Trophoblast cell (in vitro differentiated cells and primary cell): Measurements from ENCODE around the gene ASB7.

ENCODE experiments used
- DNase-seq, 2 donors: peaks; one replicate each; pipeline ENCODE4 v3.0.0-alpha.2; 2016
- H2AFZ ChIP-seq: 2 replicates; pipeline ENCODE4 v1.6.1; 2013; ENCODE audit warnings: low read length, moderate library complexity, mild to moderate bottlenecking; ENCODE audit not compliant: insufficient read depth, poor library complexity
- H2AK5ac ChIP-seq: 2 replicates; pipeline ENCODE4 v1.6.1; 2013; ENCODE audit warnings: mild to moderate bottlenecking, low read length
- H2BK120ac ChIP-seq: 2 replicates; pipeline ENCODE4 v1.6.1; 2013; ENCODE audit warnings: low read length, mild to moderate bottlenecking, moderate library complexity; ENCODE audit not compliant: insufficient read depth, poor library complexity
- H2BK12ac ChIP-seq: 2 replicates; pipeline ENCODE4 v1.6.1; 2013; ENCODE audit warnings: mild to moderate bottlenecking, low read length, moderate library complexity
- H2BK5ac ChIP-seq: 2 replicates; pipeline ENCODE4 v1.6.1; 2013; ENCODE audit warnings: low read length, low read depth, moderate library complexity, mild to moderate bottlenecking; ENCODE audit not compliant: poor library complexity
- H3K14ac ChIP-seq: 2 replicates; pipeline ENCODE4 v1.6.1; 2013; ENCODE audit warnings: mild to moderate bottlenecking, low read length
- H3K18ac ChIP-seq: 2 replicates; pipeline ENCODE4 v1.6.1; 2013; ENCODE audit warnings: mild to moderate bottlenecking, low read length
- H3K23ac ChIP-seq: 2 replicates; pipeline ENCODE4 v1.6.1; 2013; ENCODE audit warnings: low read length
- H3K27ac ChIP-seq: 2 replicates; pipeline ENCODE4 v1.5.1; 2013; ENCODE audit warnings: low read depth, mild to moderate bottlenecking, inconsistent platforms, low read length, moderate library complexity
- H3K27me3 ChIP-seq: 2 replicates; pipeline ENCODE4 v1.6.1; 2013; ENCODE audit warnings: inconsistent platforms, mild to moderate bottlenecking, low read length, moderate library complexity; ENCODE audit not compliant: insufficient read depth
- H3K36me3 ChIP-seq, 2 experiments: 1 replicate in 1 of 2; 2 replicates in 1 of 2; pipeline ENCODE4 v1.6.1; 2013; ENCODE audit warnings: low read length in 2 of 2, mild to moderate bottlenecking in 2 of 2, moderate library complexity in 1 of 2; ENCODE audit not compliant: insufficient read depth in 2 of 2, control insufficient read depth in 1 of 2
- H3K4ac ChIP-seq: 2 replicates; pipeline ENCODE4 v1.6.1; 2013; ENCODE audit warnings: low read depth, mild to moderate bottlenecking, low read length, moderate library complexity
- H3K4me1 ChIP-seq, 2 experiments: 1 replicate in 1 of 2; 2 replicates in 1 of 2; pipeline ENCODE4 v1.6.1; 2013; ENCODE audit warnings: low read length in 2 of 2, mild to moderate bottlenecking in 2 of 2, moderate library complexity in 1 of 2; ENCODE audit not compliant: insufficient read depth in 2 of 2, control insufficient read depth in 1 of 2
- H3K4me2 ChIP-seq: 2 replicates; pipeline ENCODE4 v1.6.1; 2013; ENCODE audit warnings: inconsistent platforms, mild to moderate bottlenecking, low read length, moderate library complexity
- H3K4me3 ChIP-seq: 2 replicates; pipeline ENCODE4 v1.5.1; 2013; ENCODE audit warnings: mild to moderate bottlenecking, low read depth, low read length, inconsistent platforms
- H3K79me1 ChIP-seq: one replicate; pipeline ENCODE4 v1.6.1; 2013; ENCODE audit warnings: low read length
- H3K79me2 ChIP-seq: 2 replicates; pipeline ENCODE4 v1.6.1; 2013; ENCODE audit warnings: low read length, mild to moderate bottlenecking; ENCODE audit not compliant: control insufficient read depth, insufficient read depth, poor library complexity
- H3K9ac ChIP-seq: 2 replicates; pipeline ENCODE4 v1.6.1; 2013; ENCODE audit warnings: mild to moderate bottlenecking, low read length
- H3K9me3 ChIP-seq: 2 replicates; pipeline ENCODE4 v1.6.1; 2013; ENCODE audit warnings: low read depth, mild to moderate bottlenecking, control low read depth, inconsistent platforms, low read length; ENCODE audit not compliant: insufficient read depth
- H4K12ac ChIP-seq: 2 replicates; pipeline ENCODE4 v1.6.1; 2013; ENCODE audit warnings: low read depth, mild to moderate bottlenecking, low read length, moderate library complexity
- H4K8ac ChIP-seq: 2 replicates; pipeline ENCODE4 v1.6.1; 2013; ENCODE audit warnings: low read depth, mild to moderate bottlenecking, low read length, moderate library complexity
- H4K91ac ChIP-seq: one replicate; pipeline ENCODE4 v1.6.1; 2013; ENCODE audit warnings: low read depth, mild to moderate bottlenecking, low read length, moderate library complexity
- WGBS: extraction: QIAGEN DNeasy Blood & Tissue Kit; methylation state at CpG from one replicate; pipeline ENCODE4 v1.1.7; 2013; ENCODE audit warnings: missing lambda C conversion rate; ENCODE audit not compliant: insufficient read length, insufficient coverage; ENCODE audit errors: extremely low coverage; 5-methylcytosine and 5-hydroxymethylcytosine counted together

Gene ASB7

DNA sequence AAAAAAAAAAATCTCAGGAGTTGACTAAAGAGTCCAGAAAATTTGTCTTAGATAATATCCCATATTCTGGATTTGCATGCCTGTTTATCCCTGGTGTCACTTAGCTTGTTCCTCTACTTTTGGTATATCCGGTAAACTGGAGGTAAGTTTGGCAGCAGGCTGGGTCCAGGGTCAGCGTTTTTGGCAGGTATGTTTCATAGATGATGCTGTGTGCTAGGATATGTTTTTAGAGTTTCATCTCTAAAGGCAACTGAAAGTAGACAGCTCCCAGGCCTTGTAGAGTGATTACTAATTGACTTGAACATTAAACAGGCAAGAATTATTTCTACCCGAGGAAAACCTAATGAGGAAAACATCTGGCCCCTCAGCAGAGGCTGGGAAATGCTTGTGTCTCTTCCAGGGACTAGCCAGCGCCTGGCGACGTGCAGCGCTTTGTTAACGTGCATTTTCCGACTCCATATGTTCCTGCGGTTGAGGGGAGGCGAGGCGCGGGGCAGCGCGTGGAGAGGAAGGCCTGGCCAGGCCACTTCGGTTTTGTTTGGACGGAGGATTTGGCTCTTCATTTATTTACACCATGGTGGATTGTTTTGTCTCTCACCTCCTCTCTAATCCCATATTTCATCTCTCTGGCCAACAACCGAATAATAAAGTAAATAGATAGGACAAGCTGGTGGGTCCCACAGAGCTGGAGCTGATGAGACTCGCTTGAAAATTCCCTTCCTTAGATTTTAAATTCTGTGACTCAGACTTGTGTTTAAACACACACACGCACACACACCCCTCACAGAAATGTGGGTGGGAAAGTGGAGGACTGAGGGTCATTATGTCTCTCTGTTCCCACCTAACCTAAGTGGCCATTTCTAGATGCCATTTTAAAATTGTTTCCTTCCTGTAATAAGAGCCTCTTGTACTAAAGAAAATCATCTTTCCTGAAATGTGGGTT is 65.3 kb downstream of the ASB7 start:
- no peak for DNase-seq
- no peak overlapping the region for H2AFZ ChIP-seq
- no peak overlapping the region for H2AK5ac ChIP-seq
- H3K4me1 ChIP-seq = peaks cover 0 to 2% of the 10 kb centered on the region in 2 experiments
- H2BK120ac ChIP-seq = no peak overlapping the region
- H3K36me3 ChIP-seq = no peaks in the 10 kb centered on the region
- H2BK12ac ChIP-seq = no peak overlapping the region
- H4K12ac ChIP-seq = no peak overlapping the region
- H3K79me2 ChIP-seq = no peaks in the 10 kb centered on the region
- H3K27ac ChIP-seq = no peak overlapping the region
- no peaks in the 10 kb centered on the region for H3K79me1 ChIP-seq
- H4K91ac ChIP-seq = no peak overlapping the region
- H3K4me3 ChIP-seq = no peak overlapping the region
- no peak overlapping the region for H3K4me2 ChIP-seq
- no peak overlapping the region for H4K8ac ChIP-seq
- no peak overlapping the region for H3K4ac ChIP-seq
- H2BK5ac ChIP-seq = no peak overlapping the region
- H3K14ac ChIP-seq = no peak overlapping the region
- H3K27me3 ChIP-seq = no peaks in the 10 kb centered on the region
- no peak overlapping the region for H3K9ac ChIP-seq
- no CpG with 5 or more reads among the region's 20 CpGs for WGBS
- H3K18ac ChIP-seq = no peak overlapping the region
- H3K9me3 ChIP-seq = peaks cover 2% of the 10 kb centered on the region
- H3K23ac ChIP-seq = no peak overlapping the region

DNA sequence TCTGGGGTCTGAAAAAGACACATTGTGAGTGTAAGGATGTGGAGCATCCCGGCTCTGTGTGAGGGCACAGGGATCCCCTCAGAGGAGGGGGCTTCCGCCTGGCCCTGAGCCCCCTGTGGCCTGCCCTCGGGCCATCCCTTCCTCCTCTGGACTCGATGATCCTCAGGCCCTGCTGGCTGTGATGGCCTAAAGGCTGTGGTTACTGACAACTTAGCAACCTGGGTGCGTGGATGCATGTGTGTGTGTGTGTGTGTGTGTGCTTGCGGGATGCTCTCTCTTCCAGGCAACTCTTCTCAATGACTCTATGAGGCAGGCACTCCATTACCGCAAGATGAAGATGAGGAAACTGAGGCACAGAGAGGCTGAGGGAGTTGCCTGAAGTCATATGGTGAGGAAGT is 66.0 kb downstream of the ASB7 start:
- no peak overlapping the region for H4K8ac ChIP-seq
- peaks cover 2% of the 10 kb centered on the region for H3K9me3 ChIP-seq
- H3K23ac ChIP-seq = no peak overlapping the region

DNA sequence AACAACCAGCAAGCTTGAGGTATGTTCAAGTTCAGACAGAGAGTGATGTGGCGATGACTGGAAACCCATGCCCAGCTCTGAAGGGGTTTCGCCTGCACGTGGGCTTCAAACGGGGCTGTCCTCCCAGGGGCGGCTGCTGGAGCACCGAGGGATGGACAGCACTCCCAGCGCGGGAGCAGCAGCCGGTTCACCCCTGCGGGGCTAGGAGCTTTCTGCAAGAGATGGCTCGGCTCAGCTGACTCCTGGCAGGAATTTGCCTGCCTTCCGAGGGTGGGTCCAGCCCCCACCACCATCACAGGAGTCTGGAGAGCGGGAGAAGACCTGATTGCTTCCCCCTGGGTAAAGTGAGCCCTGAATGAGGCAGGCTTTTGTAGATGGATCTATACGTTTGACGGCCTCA is 66.9 kb downstream of the ASB7 start:
- Histone ChIP-seq H3K4me2 (no peak overlapping the region), H3K27ac (no peak overlapping the region), H3K4me3 (no peak overlapping the region), H3K9ac (no peak overlapping the region), H4K8ac (no peak overlapping the region), H2AK5ac (no peak overlapping the region), H3K79me2 (no peaks in the 10 kb centered on the region), H2AFZ (no peak overlapping the region), H3K79me1 (no peaks in the 10 kb centered on the region), H3K14ac (no peak overlapping the region), H2BK12ac (no peak overlapping the region), H3K4me1 (no peaks in the 10 kb centered on the region), H3K36me3 (no peaks in the 10 kb centered on the region), H3K18ac (no peak overlapping the region), H4K12ac (no peak overlapping the region), H3K23ac (no peak overlapping the region), H4K91ac (no peak overlapping the region), H3K9me3 (peaks cover 2% of the 10 kb centered on the region), H2BK5ac (no peak overlapping the region), H2BK120ac (no peak overlapping the region), H3K27me3 (no peaks in the 10 kb centered on the region), H3K4ac (no peak overlapping the region)
- no CpG with 5 or more reads among the region's 15 CpGs for WGBS
- DNase-seq = no peak

More for the DNA sequence above, 66.0 kb downstream of the ASB7 start:
- Histone ChIP-seq H3K4me1 (peaks cover 0 to 2% of the 10 kb centered on the region in 2 experiments), H3K14ac (no peak overlapping the region), H3K4me3 (no peak overlapping the region), H2BK12ac (no peak overlapping the region), H3K27me3 (no peaks in the 10 kb centered on the region), H3K79me2 (no peaks in the 10 kb centered on the region), H3K4ac (no peak overlapping the region), H2AK5ac (no peak overlapping the region), H2AFZ (no peak overlapping the region), H4K12ac (no peak overlapping the region), H4K91ac (no peak overlapping the region), H3K9ac (no peak overlapping the region), H3K18ac (no peak overlapping the region), H2BK5ac (no peak overlapping the region), H3K36me3 (no peaks in the 10 kb centered on the region), H3K79me1 (no peaks in the 10 kb centered on the region), H3K27ac (no peak overlapping the region), H2BK120ac (no peak overlapping the region), H3K4me2 (no peak overlapping the region)
- DNase-seq = no peak
- no CpG with 5 or more reads among the region's 7 CpGs for WGBS

DNA sequence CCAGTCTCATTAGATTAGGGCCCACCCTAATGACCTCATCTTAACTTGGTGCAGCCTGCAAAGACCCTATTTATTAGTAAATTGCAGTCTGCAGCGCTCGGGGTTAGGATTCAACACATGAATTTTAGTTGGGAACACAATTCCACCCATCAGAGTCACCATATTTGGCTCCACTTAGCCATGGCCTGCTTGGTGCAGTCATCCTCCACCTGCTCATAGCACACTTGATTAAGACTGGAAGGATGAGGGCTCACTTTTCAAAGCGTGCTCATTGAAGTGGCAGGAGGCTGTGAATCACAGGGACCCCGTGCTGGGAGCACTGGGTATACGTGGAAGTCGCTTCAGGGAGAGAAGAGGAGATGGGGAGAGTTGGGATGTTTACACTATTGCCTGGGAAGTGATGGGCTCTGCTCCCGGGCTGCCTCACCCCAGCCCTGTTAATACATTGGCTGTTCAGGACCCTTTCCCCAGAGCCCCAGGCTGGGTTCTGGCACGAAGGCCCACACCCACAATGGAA is 68.2 kb downstream of the ASB7 start:
- Histone ChIP-seq H2AK5ac (no peak overlapping the region), H3K14ac (no peak overlapping the region), H2BK12ac (no peak overlapping the region), H3K9me3 (peaks cover 2% of the 10 kb centered on the region), H3K23ac (no peak overlapping the region), H2AFZ (no peak overlapping the region), H3K18ac (no peak overlapping the region), H3K4ac (no peak overlapping the region), H3K4me1 (no peaks in the 10 kb centered on the region), H3K27me3 (no peaks in the 10 kb centered on the region), H3K4me3 (no peak overlapping the region), H2BK5ac (no peak overlapping the region), H3K79me2 (no peaks in the 10 kb centered on the region), H3K79me1 (no peaks in the 10 kb centered on the region), H3K36me3 (no peaks in the 10 kb centered on the region), H2BK120ac (no peak overlapping the region), H3K9ac (no peak overlapping the region), H4K8ac (no peak overlapping the region), H4K12ac (no peak overlapping the region), H4K91ac (no peak overlapping the region), H3K4me2 (no peak overlapping the region), H3K27ac (no peak overlapping the region)
- WGBS = no CpG with 5 or more reads among the region's 8 CpGs
- no peak for DNase-seq
